Retinal pigment epithelial cell (primary cell): ENCODE results near the gene LRPAP1.

Source experiments
- DNase-seq: peaks from one replicate; pipeline ENCODE4 v3.0.0-alpha.2; 2010; ENCODE audit warnings: low read depth
- H3K4me3 ChIP-seq: 2 replicates; pipeline ENCODE4 v1.5.1; 2011; ENCODE audit warnings: mild to moderate bottlenecking, low read length, control low read depth, moderate library complexity
- TF ChIP-seq, protein P1 (sequence below): conservative IDR thresholded peaks from 2 replicates; pipeline ENCODE4 v1.5.1; 2011; ENCODE audit warnings: low read depth, low read length, control low read depth, inconsistent platforms

The LRPAP1 gene

GRCh38 chr4:3501126-3501824 is 30.9 kb downstream of the LRPAP1 start:
- no peak overlapping the region for H3K4me3 ChIP-seq
- TF ChIP-seq, protein P1, sequence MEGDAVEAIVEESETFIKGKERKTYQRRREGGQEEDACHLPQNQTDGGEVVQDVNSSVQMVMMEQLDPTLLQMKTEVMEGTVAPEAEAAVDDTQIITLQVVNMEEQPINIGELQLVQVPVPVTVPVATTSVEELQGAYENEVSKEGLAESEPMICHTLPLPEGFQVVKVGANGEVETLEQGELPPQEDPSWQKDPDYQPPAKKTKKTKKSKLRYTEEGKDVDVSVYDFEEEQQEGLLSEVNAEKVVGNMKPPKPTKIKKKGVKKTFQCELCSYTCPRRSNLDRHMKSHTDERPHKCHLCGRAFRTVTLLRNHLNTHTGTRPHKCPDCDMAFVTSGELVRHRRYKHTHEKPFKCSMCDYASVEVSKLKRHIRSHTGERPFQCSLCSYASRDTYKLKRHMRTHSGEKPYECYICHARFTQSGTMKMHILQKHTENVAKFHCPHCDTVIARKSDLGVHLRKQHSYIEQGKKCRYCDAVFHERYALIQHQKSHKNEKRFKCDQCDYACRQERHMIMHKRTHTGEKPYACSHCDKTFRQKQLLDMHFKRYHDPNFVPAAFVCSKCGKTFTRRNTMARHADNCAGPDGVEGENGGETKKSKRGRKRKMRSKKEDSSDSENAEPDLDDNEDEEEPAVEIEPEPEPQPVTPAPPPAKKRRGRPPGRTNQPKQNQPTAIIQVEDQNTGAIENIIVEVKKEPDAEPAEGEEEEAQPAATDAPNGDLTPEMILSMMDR, result no peak

GRCh38 chr4:3500634-3501101 is 31.6 kb downstream of the LRPAP1 start:
- no peak overlapping the region for H3K4me3 ChIP-seq
- TF ChIP-seq, protein P1, result no peak
- DNase-seq, result no peak

More at GRCh38 chr4:3501126-3501824, 30.9 kb downstream of the LRPAP1 start:
- no peak for DNase-seq

DNA sequence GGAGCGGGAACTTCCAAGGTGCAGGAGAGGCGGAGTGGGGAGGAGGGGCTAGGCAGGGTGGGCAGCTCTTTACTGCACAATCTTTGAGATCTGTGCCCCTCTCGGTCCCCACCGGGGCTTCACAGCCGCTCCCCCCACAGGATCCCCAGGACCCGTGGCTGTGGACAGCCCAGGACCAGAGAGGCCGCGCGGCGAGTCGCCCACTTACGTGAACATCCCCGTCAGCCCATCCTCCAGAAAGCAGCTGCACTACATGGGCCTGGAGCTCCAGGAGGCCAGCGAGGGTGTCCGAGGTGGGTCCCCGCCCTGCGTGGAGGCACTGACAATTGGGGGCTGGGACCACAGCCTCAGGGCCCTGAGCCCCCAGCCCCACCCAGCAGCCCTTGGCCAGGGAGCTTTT is 32.1 kb downstream of the LRPAP1 start:
- no peak for DNase-seq
- TF ChIP-seq, protein P1, result no peak
- no peak overlapping the region for H3K4me3 ChIP-seq

GRCh38 chr4:3499710-3500109 is 32.5 kb downstream of the LRPAP1 start:
- no peak overlapping the region for H3K4me3 ChIP-seq
- TF ChIP-seq, protein P1, result no peak
- no peak for DNase-seq

DNA sequence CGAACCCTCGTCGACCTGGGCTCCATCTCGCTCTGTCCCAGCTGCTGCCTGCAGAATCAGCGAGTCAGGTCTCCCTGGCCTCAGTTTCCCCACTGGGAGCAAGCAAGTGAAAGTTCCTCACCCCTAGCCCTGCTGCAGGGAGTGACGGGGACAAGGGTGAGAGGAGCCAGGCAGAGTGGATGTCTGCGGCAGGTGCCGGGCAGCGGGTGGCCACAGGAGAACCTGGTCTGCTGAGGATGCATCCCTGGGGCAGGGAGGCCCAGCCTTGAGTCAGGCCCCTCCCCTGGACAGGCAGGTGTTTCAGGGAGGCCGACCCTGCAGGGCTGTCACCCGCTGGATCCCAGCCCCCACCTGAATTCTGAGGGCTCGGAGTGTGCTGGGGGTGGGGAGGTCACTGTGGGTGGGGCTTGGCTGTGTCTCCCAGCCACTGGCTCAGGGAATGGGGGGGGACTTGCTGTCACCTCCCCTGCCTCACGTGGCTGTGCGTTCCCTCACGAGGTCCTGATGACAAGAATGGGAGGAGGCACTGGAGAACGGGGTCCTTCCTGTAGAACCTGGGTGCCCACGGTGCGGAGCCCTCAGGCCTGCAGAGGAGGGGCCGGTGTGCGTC is 33.2 kb downstream of the LRPAP1 start:
- no peak overlapping the region for H3K4me3 ChIP-seq
- TF ChIP-seq, protein P1, result no peak
- DNase-seq, result no peak

DNA sequence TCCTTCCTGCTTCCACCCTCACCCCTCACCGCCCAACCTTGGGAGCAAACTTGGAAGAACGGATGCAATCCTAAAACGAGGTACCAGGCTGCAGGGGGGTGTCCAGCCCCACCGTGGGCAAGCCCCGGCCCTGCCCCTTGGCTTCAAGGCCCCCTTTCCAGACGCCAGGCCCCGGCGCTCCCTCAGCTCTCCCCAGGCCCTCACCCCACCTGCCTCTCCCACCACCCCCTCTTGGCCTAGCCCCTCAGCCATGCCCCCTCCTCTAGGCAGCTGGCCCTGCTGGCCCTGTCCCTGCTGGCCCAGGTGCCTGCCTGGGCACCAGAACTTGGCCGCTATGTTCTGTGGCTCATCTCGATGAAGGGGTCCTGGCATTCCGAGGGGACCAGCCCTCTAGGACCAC is 33.8 kb downstream of the LRPAP1 start:
- no peak for DNase-seq
- TF ChIP-seq, protein P1, result no peak
- no peak overlapping the region for H3K4me3 ChIP-seq
